GM23248 (cell line): Measurements from ENCODE around the gene CRACDL.

Source experiments
- EZH2 ChIP-seq: fragments of 200-600 bp; sonication (generic); IDR thresholded peaks from 2 replicates; pipeline ENCODE4 v1.6.1; 2018; ENCODE audit warnings: antibody characterized with exemption, mild to moderate bottlenecking; ENCODE audit not compliant: insufficient read depth, poor library complexity, severe bottlenecking
- EZH2phosphoT487 ChIP-seq: fragments of 200-600 bp; sonication (generic); IDR thresholded peaks from 2 replicates; pipeline ENCODE4 v1.6.1; 2018; ENCODE audit warnings: antibody characterized with exemption, moderate library complexity, mild to moderate bottlenecking, low read depth; ENCODE audit not compliant: insufficient read depth

DNA sequence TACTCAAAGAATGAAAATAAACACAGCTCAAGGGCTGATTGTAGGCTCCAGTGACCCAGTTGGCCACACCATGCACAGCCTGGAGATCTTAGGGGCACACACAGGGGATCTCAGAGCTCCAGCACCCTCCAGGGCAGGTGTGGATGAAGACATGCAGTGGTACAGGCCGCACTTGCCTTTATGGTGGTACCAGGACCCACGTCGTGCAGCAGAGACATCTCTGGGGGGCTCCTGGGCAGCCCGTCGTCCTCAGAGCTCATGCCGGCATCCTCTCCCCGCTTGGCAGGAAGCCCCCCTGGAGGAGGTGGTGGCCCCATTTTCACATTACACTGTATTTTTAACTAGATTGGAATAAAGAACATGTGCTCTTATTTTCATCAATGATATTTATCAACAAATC, 103.9 kb downstream of the CRACDL start:
- TF ChIP-seq EZH2, result no peak
- TF ChIP-seq EZH2phosphoT487, result no peak
